HL-60 (cell line): ENCODE results near the gene ATP5PB.

Experiments used
- DNase-seq, 2 experiments: peaks; one replicate each; pipeline ENCODE4 v3.0.0-alpha.2; 2010 to 2020; ENCODE audit warnings: low read depth in 1 of 2, low spot score in 1 of 2
- H3K27ac ChIP-seq: fragments of 250-450 bp; sonication (Bioruptor Pico); replicated peaks from 2 replicates; pipeline ENCODE4 v1.5.1; 2020; ENCODE audit warnings: mild to moderate bottlenecking, moderate library complexity
- H3K27me3 ChIP-seq: fragments of 250-450 bp; sonication (Bioruptor Pico); 2 replicates; pipeline ENCODE4 v1.5.1; 2021; ENCODE audit warnings: mild to moderate bottlenecking, moderate library complexity; ENCODE audit not compliant: insufficient read depth, poor library complexity, severe bottlenecking
- H3K4me3 ChIP-seq: replicated peaks from 2 replicates; pipeline ENCODE4 v1.5.1; 2011; ENCODE audit warnings: mild to moderate bottlenecking, control low read depth, low read length; ENCODE audit not compliant: insufficient read depth
- CTCF ChIP-seq: IDR thresholded peaks from one replicate; pipeline ENCODE4 v1.5.1; 2011; ENCODE audit warnings: low read length, control low read depth, inconsistent platforms; ENCODE audit not compliant: insufficient read depth
- GABPA ChIP-seq: IDR thresholded peaks from 2 replicates; pipeline ENCODE4 v1.6.1; 2012; ENCODE audit warnings: low read depth
- POLR2AphosphoS5 ChIP-seq: IDR thresholded peaks from 2 replicates; pipeline ENCODE4 v1.6.1; 2012; ENCODE audit warnings: low read depth
- REST ChIP-seq: IDR thresholded peaks from 2 replicates; pipeline ENCODE4 v1.6.1; 2012; ENCODE audit warnings: low read depth; ENCODE audit not compliant: insufficient replicate concordance
- SPI1 ChIP-seq: IDR thresholded peaks from 2 replicates; pipeline ENCODE4 v1.6.1; 2012; ENCODE audit warnings: low read depth, mild to moderate bottlenecking, borderline replicate concordance

Gene ATP5PB

GRCh38 chr1:111467865-111468716 is 18.8 kb downstream of the ATP5PB start:
- no peak for TF ChIP-seq POLR2AphosphoS5
- TF ChIP-seq SPI1, result no peak
- no peak for TF ChIP-seq GABPA
- TF ChIP-seq CTCF, result no peak
- TF ChIP-seq REST, result no peak
- no peaks in the 10 kb centered on the region for H3K27me3 ChIP-seq
- DNase-seq, result no peak
- no peak overlapping the region for H3K4me3 ChIP-seq
- no peak overlapping the region for H3K27ac ChIP-seq

- no peak for DNase-seq
- TF ChIP-seq GABPA, result no peak
- no peak for TF ChIP-seq REST
- no peak for TF ChIP-seq SPI1
- TF ChIP-seq POLR2AphosphoS5, result no peak
- no peak for TF ChIP-seq CTCF
- Histone ChIP-seq H3K4me3 (no peak overlapping the region), H3K27ac (no peak overlapping the region), H3K27me3 (no peaks in the 10 kb centered on the region)
Measured at GRCh38 chr1:111468717-111469100, 19.4 kb downstream of the ATP5PB start.

GRCh38 chr1:111469539-111469938 is 20.3 kb downstream of the ATP5PB start:
- Histone ChIP-seq H3K27ac (no peak overlapping the region), H3K4me3 (no peak overlapping the region), H3K27me3 (no peaks in the 10 kb centered on the region)
- no peak for DNase-seq
- TF ChIP-seq POLR2AphosphoS5 (no peak), GABPA (no peak), REST (no peak), SPI1 (no peak), CTCF (no peak)
